ENCODE measurements around the gene ZNF45. TPM values are rescaled to one million over a fixed set of nuclear protein-coding genes. Genes with fewer than 3 reads are reported as not detected.

ZNF45 gene
- total RNA-seq, 1 donor from 2014 or later: 12.2 TPM

- Mint-ChIP-seq H3K27ac (no peak overlapping the region), H3K27me3 (ENCODE audit: low read depth) (peaks cover 1% of the 10 kb centered on the region), H3K4me1 (ENCODE audit: low read depth) (no peaks in the 10 kb centered on the region), H3K9me3 (peaks cover 53% of the 10 kb centered on the region), H3K36me3 (ENCODE audit: low read depth) (no peaks in the 10 kb centered on the region), H3K4me3 (ENCODE audit: low read depth) (no peak overlapping the region)
- intact Hi-C loops (cut with micrococcal nuclease): no loop called here
- no peak for DNase-seq (ENCODE audit: low spot score)
Observed at GRCh38 chr19:43941209-43941608, 6.1 kb upstream of the ZNF45 start.

- H3K4me1 Mint-ChIP-seq (ENCODE audit: low read depth): no peaks in the 10 kb centered on the region
- no peak overlapping the region for H3K27ac Mint-ChIP-seq
- intact Hi-C loops (cut with micrococcal nuclease): no loop called here
- peaks cover 53% of the 10 kb centered on the region for H3K9me3 Mint-ChIP-seq
- H3K36me3 Mint-ChIP-seq (ENCODE audit: low read depth): no peaks in the 10 kb centered on the region
- no peak for DNase-seq (ENCODE audit: low spot score)
- H3K27me3 Mint-ChIP-seq (ENCODE audit: low read depth): peaks cover 1% of the 10 kb centered on the region
- H3K4me3 Mint-ChIP-seq (ENCODE audit: low read depth): no peak overlapping the region
Observed at GRCh38 chr19:43940719-43941118, 5.6 kb upstream of the ZNF45 start.

- no peak for DNase-seq (ENCODE audit: low spot score)
- Mint-ChIP-seq H3K27me3 (ENCODE audit: low read depth) (peaks cover 1% of the 10 kb centered on the region), H3K4me1 (ENCODE audit: low read depth) (peaks cover 2% of the 10 kb centered on the region), H3K4me3 (ENCODE audit: low read depth) (no peak overlapping the region), H3K36me3 (ENCODE audit: low read depth) (no peaks in the 10 kb centered on the region), H3K9me3 (peaks cover 49% of the 10 kb centered on the region), H3K27ac (no peak overlapping the region)
- intact Hi-C loops (cut with micrococcal nuclease): loop anchor here (5.0 kb wide), 1 partner anchor 153 kb away; the partner anchor contains the start of gene ZNF224
Observed at GRCh38 chr19:43939557-43940260, 4.6 kb upstream of the ZNF45 start.

GRCh38 chr19:43936188-43936587 is 1.1 kb upstream of the ZNF45 start:
- intact Hi-C loops (cut with micrococcal nuclease): loop anchor here (5.0 kb wide), 1 partner anchor 156 kb away; the partner anchor contains the start of gene ZNF224
- Mint-ChIP-seq H3K4me1 (ENCODE audit: low read depth) (peaks cover 10% of the 10 kb centered on the region), H3K4me3 (ENCODE audit: low read depth) (peak overlapping the region; percentile 97), H3K27ac (no peak overlapping the region), H3K27me3 (ENCODE audit: low read depth) (no peaks in the 10 kb centered on the region), H3K9me3 (peaks cover 35% of the 10 kb centered on the region), H3K36me3 (ENCODE audit: low read depth) (peaks cover 29% of the 10 kb centered on the region)
- no peak for DNase-seq (ENCODE audit: low spot score)

- H3K36me3 Mint-ChIP-seq (ENCODE audit: low read depth): peaks cover 47% of the 10 kb centered on the region
- H3K27me3 Mint-ChIP-seq (ENCODE audit: low read depth): no peaks in the 10 kb centered on the region
- peaks cover 28% of the 10 kb centered on the region for H3K9me3 Mint-ChIP-seq
- intact Hi-C loops (cut with micrococcal nuclease): no loop called here
- peak overlapping the region; percentile 97 for H3K4me3 Mint-ChIP-seq (ENCODE audit: low read depth)
- no peak for DNase-seq (ENCODE audit: low spot score)
- H3K4me1 Mint-ChIP-seq (ENCODE audit: low read depth): peaks cover 10% of the 10 kb centered on the region
- peak overlapping the region; percentile 90 for H3K27ac Mint-ChIP-seq
Observed at GRCh38 chr19:43934055-43934984, 762 bp downstream of the ZNF45 start.

GRCh38 chr19:43928820-43929219 is 6.3 kb downstream of the ZNF45 start:
- Mint-ChIP-seq H3K4me3 (ENCODE audit: low read depth) (no peak overlapping the region), H3K4me1 (ENCODE audit: low read depth) (peaks cover 1% of the 10 kb centered on the region), H3K27me3 (ENCODE audit: low read depth) (no peaks in the 10 kb centered on the region), H3K9me3 (peaks cover 23% of the 10 kb centered on the region), H3K27ac (no peak overlapping the region), H3K36me3 (ENCODE audit: low read depth) (peaks cover 94% of the 10 kb centered on the region)
- no peak for DNase-seq (ENCODE audit: low spot score)
- intact Hi-C loops (cut with micrococcal nuclease): no loop called here

- H3K9me3 Mint-ChIP-seq: peaks cover 46% of the 10 kb centered on the region
- no peak overlapping the region for H3K27ac Mint-ChIP-seq
- intact Hi-C loops (cut with micrococcal nuclease): no loop called here
- no peaks in the 10 kb centered on the region for H3K27me3 Mint-ChIP-seq (ENCODE audit: low read depth)
- H3K36me3 Mint-ChIP-seq (ENCODE audit: low read depth): peaks cover 96% of the 10 kb centered on the region
- H3K4me1 Mint-ChIP-seq (ENCODE audit: low read depth): no peaks in the 10 kb centered on the region
- no peak overlapping the region for H3K4me3 Mint-ChIP-seq (ENCODE audit: low read depth)
- no peak for DNase-seq (ENCODE audit: low spot score)
Observed at GRCh38 chr19:43923875-43924274, 11.2 kb downstream of the ZNF45 start.

GRCh38 chr19:43914051-43914450 is 21.0 kb downstream of the ZNF45 start:
- Mint-ChIP-seq H3K4me3 (ENCODE audit: low read depth) (no peak overlapping the region), H3K27me3 (ENCODE audit: low read depth) (no peaks in the 10 kb centered on the region), H3K4me1 (ENCODE audit: low read depth) (no peaks in the 10 kb centered on the region), H3K36me3 (ENCODE audit: low read depth) (peaks cover 68% of the 10 kb centered on the region), H3K27ac (no peak overlapping the region), H3K9me3 (peaks cover 77% of the 10 kb centered on the region)
- intact Hi-C loops (cut with micrococcal nuclease): no loop called here
- no peak for DNase-seq (ENCODE audit: low spot score)

GRCh38 chr19:43913383-43913782 is 21.7 kb downstream of the ZNF45 start:
- peaks cover 62% of the 10 kb centered on the region for H3K36me3 Mint-ChIP-seq (ENCODE audit: low read depth)
- no peak overlapping the region for H3K27ac Mint-ChIP-seq
- no peaks in the 10 kb centered on the region for H3K27me3 Mint-ChIP-seq (ENCODE audit: low read depth)
- DNase-seq (ENCODE audit: low spot score): no peak
- intact Hi-C loops (cut with micrococcal nuclease): no loop called here
- no peaks in the 10 kb centered on the region for H3K4me1 Mint-ChIP-seq (ENCODE audit: low read depth)
- no peak overlapping the region for H3K4me3 Mint-ChIP-seq (ENCODE audit: low read depth)
- H3K9me3 Mint-ChIP-seq: peaks cover 79% of the 10 kb centered on the region

- Mint-ChIP-seq H3K36me3 (ENCODE audit: low read depth) (peaks cover 39% of the 10 kb centered on the region), H3K4me1 (ENCODE audit: low read depth) (no peaks in the 10 kb centered on the region), H3K27me3 (ENCODE audit: low read depth) (no peaks in the 10 kb centered on the region), H3K4me3 (ENCODE audit: low read depth) (no peak overlapping the region), H3K27ac (no peak overlapping the region), H3K9me3 (peaks cover 91% of the 10 kb centered on the region)
- no peak for DNase-seq (ENCODE audit: low spot score)
- intact Hi-C loops (cut with micrococcal nuclease): no loop called here
Observed at GRCh38 chr19:43910884-43911283, 24.2 kb downstream of the ZNF45 start.

- H3K27me3 Mint-ChIP-seq (ENCODE audit: low read depth): no peaks in the 10 kb centered on the region
- H3K4me3 Mint-ChIP-seq (ENCODE audit: low read depth): no peak overlapping the region
- intact Hi-C loops (cut with micrococcal nuclease): no loop called here
- peaks cover 88% of the 10 kb centered on the region for H3K9me3 Mint-ChIP-seq
- peaks cover 17% of the 10 kb centered on the region for H3K36me3 Mint-ChIP-seq (ENCODE audit: low read depth)
- no peaks in the 10 kb centered on the region for H3K4me1 Mint-ChIP-seq (ENCODE audit: low read depth)
- no peak for DNase-seq (ENCODE audit: low spot score)
- H3K27ac Mint-ChIP-seq: no peak overlapping the region
Observed at GRCh38 chr19:43908659-43909058, 26.4 kb downstream of the ZNF45 start.

GRCh38 chr19:43906774-43907173 is 28.3 kb downstream of the ZNF45 start:
- H3K4me1 Mint-ChIP-seq (ENCODE audit: low read depth): peaks cover 5% of the 10 kb centered on the region
- peaks cover 9% of the 10 kb centered on the region for H3K36me3 Mint-ChIP-seq (ENCODE audit: low read depth)
- no peak overlapping the region for H3K27ac Mint-ChIP-seq
- DNase-seq (ENCODE audit: low spot score): no peak
- intact Hi-C loops (cut with micrococcal nuclease): no loop called here
- H3K9me3 Mint-ChIP-seq: peaks cover 86% of the 10 kb centered on the region
- H3K27me3 Mint-ChIP-seq (ENCODE audit: low read depth): no peaks in the 10 kb centered on the region
- no peak overlapping the region for H3K4me3 Mint-ChIP-seq (ENCODE audit: low read depth)

- intact Hi-C loops (cut with micrococcal nuclease): no loop called here
- H3K36me3 Mint-ChIP-seq (ENCODE audit: low read depth): peaks cover 15% of the 10 kb centered on the region
- peaks cover 85% of the 10 kb centered on the region for H3K9me3 Mint-ChIP-seq
- DNase-seq (ENCODE audit: low spot score): no peak
- H3K4me3 Mint-ChIP-seq (ENCODE audit: low read depth): no peak overlapping the region
- H3K27ac Mint-ChIP-seq: no peak overlapping the region
- H3K27me3 Mint-ChIP-seq (ENCODE audit: low read depth): no peaks in the 10 kb centered on the region
- H3K4me1 Mint-ChIP-seq (ENCODE audit: low read depth): peaks cover 11% of the 10 kb centered on the region
Observed at GRCh38 chr19:43905897-43906296, 29.2 kb downstream of the ZNF45 start.
